BE2C (cell line): ENCODE results near the gene SPINT3.

Source experiments
- DNase-seq: peaks from one replicate; pipeline ENCODE4 v3.0.0-alpha.2; 2020
- H3K27me3 ChIP-seq: fragments of 250-450 bp; sonication (Bioruptor Pico); 2 replicates; pipeline ENCODE4 v1.5.1; 2020; ENCODE audit warnings: mild to moderate bottlenecking
- H3K36me3 ChIP-seq: fragments of 250-450 bp; sonication (Bioruptor Pico); 2 replicates; pipeline ENCODE4 v1.5.1; 2020; ENCODE audit warnings: mild to moderate bottlenecking
- H3K4me1 ChIP-seq: fragments of 250-450 bp; sonication (Bioruptor Pico); 2 replicates; pipeline ENCODE4 v1.5.1; 2020
- H3K4me3 ChIP-seq: 2 replicates; pipeline ENCODE4 v1.5.1; 2011; ENCODE audit warnings: low read depth, low read length
- H3K9me3 ChIP-seq: fragments of 250-450 bp; sonication (Bioruptor Pico); 2 replicates; pipeline ENCODE4 v1.5.1; 2020
- TF ChIP-seq, protein P1 (sequence below): IDR thresholded peaks from 2 replicates; pipeline ENCODE4 v1.5.1; 2012; ENCODE audit warnings: mild to moderate bottlenecking, low read depth, low read length

SPINT3 gene

DNA sequence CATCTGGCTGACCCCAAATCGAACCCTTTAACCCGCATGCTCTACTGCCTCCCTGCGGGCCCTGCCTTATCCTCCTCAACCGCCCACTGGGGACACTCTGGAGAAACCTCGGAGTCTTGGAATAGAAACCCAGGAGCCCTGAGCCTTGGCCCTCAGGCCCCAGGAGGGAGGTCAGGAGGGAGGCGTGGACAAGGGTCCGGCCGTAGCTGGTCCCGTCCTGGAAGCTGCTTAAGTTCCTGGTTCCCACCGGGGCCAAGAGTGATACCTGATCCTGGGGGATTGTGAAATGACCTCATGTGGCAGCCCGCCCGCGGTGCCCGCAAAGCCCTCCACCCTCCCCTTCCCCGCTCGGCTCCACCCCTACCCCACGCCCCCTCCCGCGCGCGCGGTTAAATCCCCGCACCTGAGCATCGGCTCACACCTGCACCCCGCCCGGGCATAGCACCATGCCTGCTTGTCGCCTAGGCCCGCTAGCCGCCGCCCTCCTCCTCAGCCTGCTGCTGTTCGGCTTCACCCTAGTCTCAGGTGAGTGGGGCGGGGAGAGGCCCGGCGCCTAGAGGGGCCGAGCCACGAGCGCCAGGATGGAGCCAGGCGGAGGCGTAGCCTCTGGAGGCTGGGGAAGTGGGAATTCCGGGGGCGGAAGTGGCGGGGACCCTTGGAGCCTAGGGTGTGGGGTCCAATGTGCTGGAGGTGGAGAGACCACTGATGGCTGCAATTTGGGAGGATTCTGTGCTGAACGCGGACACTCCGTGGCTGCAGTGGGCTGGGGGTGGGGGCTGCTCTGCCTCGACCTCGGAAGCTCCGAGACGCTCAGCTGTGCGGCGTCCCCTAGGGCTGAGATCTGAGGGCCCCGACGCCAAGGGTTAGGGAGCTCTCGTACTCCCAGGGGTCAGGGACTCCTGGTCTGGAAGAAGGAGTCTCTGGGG is 45.8 kb downstream of the SPINT3 start, which contains the start of gene WFDC2:
TSS of gene WFDC2 (plus strand) at position 418 of the 926 bp plus-strand sequence. CDS start at position 447, 29 bp downstream.
- Histone ChIP-seq H3K9me3 (0 out of 2 replicates have a peak, but pooled peaks cover 2% of the 10 kb centered on the region), H3K4me3 (peak within 1 kb of the TSS; percentile 29), H3K27me3 (peaks cover 73% of the 10 kb centered on the region), H3K36me3 (no peaks in the 10 kb centered on the region), H3K4me1 (no peaks in the 10 kb centered on the region)
- no peak for DNase-seq
- TF ChIP-seq, protein P1, sequence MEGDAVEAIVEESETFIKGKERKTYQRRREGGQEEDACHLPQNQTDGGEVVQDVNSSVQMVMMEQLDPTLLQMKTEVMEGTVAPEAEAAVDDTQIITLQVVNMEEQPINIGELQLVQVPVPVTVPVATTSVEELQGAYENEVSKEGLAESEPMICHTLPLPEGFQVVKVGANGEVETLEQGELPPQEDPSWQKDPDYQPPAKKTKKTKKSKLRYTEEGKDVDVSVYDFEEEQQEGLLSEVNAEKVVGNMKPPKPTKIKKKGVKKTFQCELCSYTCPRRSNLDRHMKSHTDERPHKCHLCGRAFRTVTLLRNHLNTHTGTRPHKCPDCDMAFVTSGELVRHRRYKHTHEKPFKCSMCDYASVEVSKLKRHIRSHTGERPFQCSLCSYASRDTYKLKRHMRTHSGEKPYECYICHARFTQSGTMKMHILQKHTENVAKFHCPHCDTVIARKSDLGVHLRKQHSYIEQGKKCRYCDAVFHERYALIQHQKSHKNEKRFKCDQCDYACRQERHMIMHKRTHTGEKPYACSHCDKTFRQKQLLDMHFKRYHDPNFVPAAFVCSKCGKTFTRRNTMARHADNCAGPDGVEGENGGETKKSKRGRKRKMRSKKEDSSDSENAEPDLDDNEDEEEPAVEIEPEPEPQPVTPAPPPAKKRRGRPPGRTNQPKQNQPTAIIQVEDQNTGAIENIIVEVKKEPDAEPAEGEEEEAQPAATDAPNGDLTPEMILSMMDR = no peak

DNA sequence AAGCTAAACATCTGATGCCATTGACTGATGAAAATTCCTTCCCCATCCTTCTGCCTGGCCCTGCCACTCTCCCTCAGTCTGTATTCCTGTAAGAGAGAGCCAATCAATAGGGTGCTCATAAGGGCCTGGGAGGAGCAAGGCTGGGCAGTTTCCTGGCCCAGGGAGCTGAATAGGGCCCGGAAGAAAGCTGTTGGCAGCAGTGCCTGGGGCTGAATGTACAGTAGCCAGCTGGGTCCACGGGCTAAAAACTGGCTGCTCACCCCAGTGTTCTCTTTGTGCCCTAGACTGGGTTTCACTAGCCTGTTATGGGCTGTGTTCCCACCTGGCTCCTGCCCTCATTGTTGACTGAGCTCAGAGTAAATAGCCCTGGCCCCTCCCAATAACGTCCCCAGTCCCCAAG is 47.6 kb downstream of the SPINT3 start:
- Histone ChIP-seq H3K4me3 (no peak overlapping the region), H3K4me1 (no peaks in the 10 kb centered on the region), H3K27me3 (peaks cover 80% of the 10 kb centered on the region), H3K36me3 (no peaks in the 10 kb centered on the region), H3K9me3 (0 out of 2 replicates have a peak, but pooled peaks cover 2% of the 10 kb centered on the region)
- TF ChIP-seq, protein P1 = no peak
- DNase-seq = no peak

DNA sequence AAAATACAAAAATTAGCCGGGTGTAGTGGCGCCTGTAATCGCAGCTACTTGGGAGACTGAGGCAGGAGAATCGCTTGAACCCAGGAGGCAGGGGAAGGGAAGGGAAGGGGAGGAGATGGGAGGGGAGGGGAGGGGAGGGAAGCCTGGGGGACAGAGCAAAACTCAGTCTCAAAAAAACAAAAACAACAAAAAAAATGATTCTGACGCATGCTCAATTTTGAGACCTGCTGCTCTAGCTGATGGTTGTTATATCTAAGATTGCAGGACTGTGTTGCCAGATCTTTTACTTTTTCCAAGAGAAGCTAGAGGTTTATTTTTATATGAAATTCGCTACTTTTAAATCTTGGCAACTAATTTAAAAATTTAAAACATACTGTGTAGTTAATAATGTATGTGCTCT is 48.2 kb downstream of the SPINT3 start:
- TF ChIP-seq, protein P1 = no peak
- H3K27me3 ChIP-seq = peaks cover 85% of the 10 kb centered on the region
- no peak overlapping the region for H3K4me3 ChIP-seq
- H3K4me1 ChIP-seq = no peaks in the 10 kb centered on the region
- no peaks in the 10 kb centered on the region for H3K36me3 ChIP-seq
- DNase-seq = no peak
- 0 out of 2 replicates have a peak, but pooled peaks cover under 1% of the 10 kb centered on the region for H3K9me3 ChIP-seq

DNA sequence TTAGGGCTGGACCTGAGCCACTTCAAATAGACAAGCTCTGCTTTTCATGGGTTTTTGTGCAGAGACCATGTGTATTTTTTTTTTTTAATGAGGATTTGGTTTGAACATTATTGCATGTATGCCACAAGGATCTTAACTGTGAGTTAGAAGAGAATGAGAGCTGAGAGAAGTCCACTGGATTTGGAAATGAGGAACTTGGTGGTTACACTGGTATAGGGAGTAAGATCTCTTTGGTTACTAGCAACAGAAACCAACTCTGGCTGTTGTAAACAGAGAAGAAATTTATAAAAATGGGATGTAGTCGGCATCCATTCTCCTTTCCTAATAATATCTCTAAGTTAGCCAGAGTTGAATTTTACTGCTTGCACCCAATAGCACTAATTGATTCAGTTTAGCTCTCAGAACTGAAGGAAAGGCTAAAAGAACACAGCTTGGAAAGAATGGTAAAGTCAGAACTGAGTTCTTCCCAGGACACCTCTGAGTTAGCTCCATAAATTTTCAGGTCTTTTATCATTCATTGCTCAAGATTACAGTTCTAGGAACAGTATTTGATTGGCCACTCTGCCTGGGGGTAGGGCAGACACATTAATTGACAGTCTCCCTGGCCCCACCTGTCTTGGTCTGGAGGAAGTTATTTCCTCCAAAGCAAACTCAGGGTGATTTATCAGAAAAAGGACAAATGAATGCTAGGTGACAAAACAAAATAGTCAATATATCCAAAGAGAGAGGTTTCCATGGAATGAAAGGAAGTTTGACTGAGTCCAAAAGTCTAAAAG is 49.7 kb downstream of the SPINT3 start:
- Histone ChIP-seq H3K4me3 (no peak overlapping the region), H3K9me3 (no peaks in the 10 kb centered on the region), H3K36me3 (no peaks in the 10 kb centered on the region), H3K27me3 (peaks cover 82% of the 10 kb centered on the region), H3K4me1 (no peaks in the 10 kb centered on the region)
- TF ChIP-seq, protein P1 = no peak
- no peak for DNase-seq

DNA sequence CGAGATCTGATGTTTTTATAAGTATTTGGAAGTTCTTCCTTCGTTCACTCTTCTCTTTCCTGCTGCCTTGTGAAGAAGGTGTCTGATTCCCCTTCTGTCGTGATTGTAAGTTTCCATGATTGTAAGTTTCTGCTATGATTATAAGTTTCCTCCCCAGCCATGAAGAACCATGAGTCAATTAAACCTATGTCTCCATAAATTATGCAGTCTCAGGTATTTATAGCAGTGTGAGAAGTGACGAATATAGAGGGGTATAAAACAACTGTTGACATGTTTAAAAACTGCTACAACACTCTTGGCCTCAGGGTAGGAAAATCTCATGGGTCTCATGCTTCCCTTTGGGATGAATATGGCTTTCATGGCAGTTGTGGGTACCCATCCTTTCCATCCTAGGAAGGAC is 51.7 kb downstream of the SPINT3 start:
- H3K27me3 ChIP-seq = peaks cover 79% of the 10 kb centered on the region
- H3K4me1 ChIP-seq = no peaks in the 10 kb centered on the region
- DNase-seq = no peak
- no peaks in the 10 kb centered on the region for H3K9me3 ChIP-seq
- H3K4me3 ChIP-seq = no peak overlapping the region
- TF ChIP-seq, protein P1 = no peak
- H3K36me3 ChIP-seq = no peaks in the 10 kb centered on the region
